Measurements from ENCODE around the gene SCAF1.
A peak's percentile ranks its signal among the peaks of the same experiment; 100 is the strongest.

The SCAF1 gene

DNA sequence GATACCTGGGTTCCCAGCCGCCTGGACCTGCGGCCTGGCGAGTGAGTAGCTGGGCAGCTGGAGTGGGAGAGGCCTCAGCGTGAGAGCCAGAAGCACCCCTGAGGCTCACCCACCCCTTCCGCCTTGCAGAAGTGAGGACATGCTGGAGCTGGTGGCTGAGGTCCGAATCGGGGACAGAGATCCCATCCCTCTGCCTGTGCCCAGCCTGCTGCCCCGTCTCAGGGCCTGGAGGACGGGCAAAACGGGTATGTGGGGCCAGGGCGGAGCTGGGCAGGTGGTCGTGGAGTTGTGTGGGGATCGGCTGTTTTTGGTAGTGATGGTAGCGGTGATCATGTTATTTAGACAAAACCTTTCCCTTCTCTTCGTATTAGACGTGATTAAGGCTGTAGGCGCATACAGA, 4.6 kb downstream of the SCAF1 start:
- DNase-seq (ENCODE audit: low read depth, low spot score), result no peak

DNA sequence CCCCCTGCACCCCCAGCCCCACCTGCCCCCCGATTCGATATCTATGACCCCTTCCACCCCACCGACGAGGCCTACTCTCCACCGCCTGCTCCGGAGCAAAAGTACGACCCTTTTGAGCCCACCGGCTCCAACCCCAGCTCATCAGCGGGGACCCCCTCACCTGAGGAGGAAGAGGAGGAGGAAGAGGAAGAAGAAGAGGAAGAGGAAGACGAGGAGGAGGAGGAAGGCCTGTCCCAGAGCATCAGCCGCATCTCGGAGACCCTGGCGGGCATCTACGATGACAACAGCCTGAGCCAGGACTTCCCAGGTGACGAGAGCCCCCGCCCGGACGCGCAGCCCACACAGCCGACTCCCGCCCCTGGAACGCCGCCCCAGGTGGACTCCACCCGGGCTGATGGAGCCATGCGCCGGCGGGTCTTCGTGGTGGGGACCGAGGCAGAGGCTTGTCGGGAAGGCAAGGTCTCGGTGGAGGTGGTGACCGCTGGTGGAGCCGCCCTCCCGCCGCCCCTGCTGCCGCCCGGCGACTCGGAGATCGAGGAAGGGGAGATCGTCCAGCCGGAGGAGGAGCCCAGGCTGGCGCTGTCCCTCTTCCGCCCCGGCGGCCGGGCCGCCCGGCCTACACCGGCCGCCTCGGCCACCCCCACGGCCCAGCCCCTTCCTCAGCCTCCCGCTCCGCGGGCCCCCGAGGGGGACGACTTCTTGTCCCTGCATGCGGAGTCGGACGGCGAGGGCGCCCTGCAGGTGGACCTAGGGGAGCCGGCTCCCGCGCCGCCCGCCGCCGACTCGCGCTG, 9.2 kb downstream of the SCAF1 start:
- no peak for DNase-seq (ENCODE audit: low read depth, low spot score)

DNA sequence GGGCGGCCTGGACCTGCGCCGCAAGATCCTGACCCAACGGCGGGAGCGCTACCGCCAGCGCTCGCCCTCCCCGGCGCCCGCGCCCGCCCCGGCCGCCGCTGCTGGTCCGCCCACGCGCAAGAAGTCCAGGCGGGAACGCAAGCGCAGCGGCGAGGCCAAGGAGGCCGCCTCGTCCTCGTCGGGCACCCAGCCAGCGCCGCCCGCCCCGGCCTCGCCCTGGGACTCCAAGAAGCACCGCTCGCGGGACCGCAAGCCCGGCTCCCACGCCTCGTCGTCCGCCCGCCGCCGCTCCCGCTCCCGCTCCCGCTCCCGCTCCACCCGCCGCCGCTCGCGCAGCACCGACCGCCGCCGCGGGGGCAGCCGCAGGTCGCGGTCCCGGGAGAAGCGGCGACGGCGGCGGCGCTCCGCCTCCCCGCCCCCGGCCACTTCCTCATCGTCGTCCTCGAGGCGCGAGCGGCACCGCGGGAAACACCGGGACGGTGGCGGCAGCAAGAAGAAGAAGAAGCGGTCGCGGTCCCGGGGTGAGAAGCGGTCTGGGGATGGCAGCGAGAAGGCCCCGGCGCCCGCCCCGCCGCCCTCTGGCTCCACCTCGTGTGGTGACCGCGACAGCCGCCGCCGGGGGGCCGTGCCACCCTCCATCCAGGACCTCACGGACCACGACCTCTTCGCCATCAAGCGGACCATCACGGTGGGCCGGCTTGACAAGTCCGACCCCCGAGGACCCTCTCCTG, 10.0 kb downstream of the SCAF1 start:
- DNase-seq (ENCODE audit: low read depth, low spot score), result no peak

DNA sequence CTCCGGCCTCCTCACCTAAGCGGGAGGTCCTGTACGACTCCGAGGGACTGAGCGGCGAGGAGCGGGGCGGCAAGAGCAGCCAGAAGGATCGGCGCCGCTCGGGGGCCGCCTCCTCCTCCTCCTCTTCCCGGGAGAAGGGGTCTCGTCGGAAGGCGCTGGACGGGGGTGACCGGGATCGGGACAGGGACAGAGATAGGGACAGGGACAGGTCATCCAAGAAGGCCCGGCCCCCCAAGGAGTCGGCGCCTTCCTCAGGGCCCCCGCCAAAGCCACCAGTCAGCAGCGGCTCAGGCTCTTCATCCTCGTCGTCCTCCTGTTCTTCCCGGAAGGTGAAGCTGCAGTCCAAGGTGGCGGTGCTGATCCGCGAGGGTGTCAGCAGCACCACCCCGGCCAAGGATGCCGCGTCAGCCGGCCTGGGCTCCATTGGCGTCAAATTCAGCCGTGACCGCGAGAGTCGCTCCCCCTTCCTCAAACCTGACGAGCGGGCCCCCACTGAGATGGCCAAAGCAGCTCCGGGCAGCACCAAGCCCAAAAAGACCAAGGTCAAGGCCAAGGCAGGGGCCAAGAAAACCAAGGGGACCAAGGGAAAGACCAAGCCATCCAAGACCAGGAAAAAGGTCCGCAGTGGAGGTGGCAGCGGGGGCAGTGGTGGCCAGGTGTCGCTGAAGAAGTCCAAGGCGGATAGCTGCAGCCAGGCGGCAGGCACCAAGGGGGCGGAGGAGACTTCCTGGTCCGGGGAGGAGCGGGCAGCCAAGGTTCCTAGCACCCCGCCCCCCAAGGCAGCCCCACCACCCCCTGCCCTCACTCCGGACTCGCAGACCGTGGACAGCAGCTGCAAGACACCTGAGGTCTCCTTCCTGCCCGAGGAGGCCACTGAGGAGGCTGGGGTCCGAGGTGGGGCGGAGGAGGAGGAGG, 10.8 kb downstream of the SCAF1 start:
- DNase-seq (ENCODE audit: low read depth, low spot score), result no peak

DNA sequence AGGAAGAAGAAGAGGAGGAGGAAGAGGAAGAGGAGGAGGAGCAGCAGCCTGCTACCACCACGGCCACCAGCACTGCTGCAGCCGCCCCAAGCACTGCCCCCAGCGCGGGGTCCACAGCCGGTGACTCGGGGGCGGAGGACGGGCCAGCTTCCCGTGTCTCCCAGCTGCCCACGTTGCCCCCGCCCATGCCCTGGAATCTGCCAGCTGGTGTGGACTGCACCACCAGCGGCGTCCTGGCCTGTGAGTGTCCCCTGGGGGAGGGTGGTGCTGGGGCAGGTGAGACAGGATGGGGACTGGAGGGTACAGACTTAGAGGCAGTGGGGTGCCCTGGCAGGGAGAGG, 11.4 kb downstream of the SCAF1 start:
- DNase-seq (ENCODE audit: low read depth, low spot score), result no peak

DNA sequence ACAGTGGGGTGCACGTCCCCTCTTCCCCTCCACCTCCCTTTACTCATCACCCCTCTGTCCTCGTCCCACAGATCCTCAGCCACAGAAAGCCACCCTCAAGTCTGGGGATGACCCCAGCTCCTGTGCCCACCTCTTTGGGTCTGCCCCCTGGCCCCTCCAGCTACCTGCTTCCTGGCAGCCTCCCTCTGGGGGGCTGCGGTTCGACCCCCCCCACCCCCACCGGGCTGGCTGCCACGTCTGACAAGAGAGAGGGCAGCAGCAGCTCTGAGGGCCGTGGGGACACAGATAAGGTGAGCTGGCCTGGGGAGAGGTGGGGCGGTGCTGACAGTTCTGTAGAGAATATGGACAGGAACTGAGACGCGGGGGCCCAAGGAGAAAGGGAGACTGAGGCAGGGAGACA, 12.6 kb downstream of the SCAF1 start:
- no peak for DNase-seq (ENCODE audit: low read depth, low spot score)

DNA sequence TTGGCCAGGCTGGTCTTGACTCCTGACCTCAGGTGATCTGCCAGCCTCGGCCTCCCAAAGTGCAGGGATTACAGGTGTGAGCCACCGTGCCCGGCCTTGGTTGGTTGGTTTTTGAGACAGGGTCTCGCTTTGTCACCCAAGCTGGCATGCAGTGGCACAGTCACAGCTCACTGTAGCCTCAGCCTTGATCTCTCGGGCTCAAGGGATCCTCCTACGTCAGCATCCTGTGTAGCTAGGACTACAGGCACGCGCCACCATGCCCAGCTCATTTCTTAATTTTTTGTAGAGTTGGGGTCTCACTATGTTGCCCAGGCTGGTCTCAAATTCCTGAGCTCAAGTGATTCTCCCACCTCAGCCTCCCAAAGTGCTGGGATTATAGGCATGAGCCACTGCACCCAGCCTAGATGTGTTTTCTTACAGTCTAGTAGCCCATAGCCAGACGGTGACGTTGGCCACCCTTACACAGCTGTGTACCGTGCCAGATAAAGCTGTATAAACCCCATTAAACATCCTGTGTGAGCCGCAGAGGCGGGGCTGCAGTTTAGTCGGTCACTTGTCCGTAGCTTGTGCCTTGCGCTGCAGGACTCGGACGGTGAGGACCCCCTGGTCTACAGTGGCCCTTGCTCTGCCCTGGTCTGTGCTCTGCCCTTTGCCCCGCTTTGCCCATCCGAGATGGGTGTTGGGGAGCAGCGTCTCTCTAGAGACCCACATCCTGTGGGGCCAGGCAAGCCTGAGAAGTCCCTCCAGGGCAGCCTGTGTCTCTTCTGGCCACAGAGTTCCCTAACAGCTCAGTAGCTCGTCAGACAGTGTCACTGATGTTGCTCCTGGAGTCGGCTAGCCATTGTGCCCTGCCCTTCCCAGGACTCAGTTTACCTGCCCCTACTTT, 13.8 kb downstream of the SCAF1 start:
- DNase-seq (ENCODE audit: low read depth, low spot score), result no peak

DNA sequence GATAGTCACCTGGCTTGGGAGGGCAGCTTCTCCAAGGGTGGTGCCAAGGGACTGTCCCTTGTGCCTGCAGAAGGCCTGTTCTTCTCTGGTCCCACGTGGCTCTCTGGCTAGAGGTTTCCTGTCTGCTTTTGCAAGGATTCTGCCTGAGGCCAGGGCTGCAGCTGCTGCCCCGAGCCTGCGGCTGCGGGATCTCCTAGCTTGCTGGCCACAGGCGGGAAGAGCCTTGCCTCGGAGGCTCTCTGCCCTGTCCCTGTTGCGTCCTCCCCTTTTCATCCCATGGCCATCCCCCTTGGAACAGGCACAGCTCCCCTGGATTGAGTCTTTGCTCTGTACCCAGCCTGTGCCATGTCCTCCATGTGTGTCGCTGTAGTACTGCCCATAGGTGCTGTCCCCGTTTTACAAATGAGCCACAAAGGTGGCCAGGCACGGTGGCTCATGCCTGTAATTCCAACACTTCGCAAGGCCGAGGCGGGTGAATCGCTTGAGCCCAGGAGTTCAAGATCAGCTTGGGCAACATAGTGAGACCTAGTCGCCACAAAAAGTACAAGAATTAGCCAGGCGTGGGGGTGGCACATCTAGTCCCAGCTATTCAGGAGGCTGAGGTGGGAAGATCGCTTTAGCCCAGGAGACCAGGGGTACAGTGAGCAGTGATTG, 14.6 kb downstream of the SCAF1 start:
- DNase-seq (ENCODE audit: low read depth, low spot score), result no peak

DNA sequence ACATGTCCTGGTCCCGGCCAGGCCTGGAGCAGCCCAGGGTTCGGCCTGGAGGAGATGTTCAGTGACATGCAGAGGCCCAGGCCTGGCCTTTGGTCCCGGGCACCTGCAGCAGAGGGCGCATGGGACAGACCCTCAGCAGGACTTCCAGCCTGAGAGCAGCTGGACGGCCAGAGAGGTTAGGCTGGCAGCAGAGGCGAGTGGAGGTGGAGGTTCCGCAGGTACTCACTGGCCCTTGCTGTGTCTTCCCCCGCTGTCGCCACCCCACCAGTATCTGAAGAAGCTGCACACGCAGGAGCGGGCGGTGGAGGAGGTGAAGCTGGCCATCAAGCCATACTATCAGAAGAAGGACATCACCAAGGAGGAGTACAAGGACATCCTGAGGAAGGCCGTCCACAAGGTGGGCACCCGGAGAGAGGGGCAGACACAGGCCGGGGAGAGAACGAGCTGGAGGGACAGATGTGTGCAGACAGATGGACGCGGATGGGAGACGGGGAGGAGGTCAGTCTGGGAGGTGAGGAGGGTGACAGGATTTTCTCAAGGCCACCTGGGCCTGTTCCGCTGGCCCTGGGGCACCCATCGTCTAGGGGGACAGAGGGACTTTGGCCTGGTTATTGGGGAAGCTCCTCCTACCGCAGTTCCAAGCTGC, 15.6 kb downstream of the SCAF1 start:
- no peak for DNase-seq (ENCODE audit: low read depth, low spot score)

DNA sequence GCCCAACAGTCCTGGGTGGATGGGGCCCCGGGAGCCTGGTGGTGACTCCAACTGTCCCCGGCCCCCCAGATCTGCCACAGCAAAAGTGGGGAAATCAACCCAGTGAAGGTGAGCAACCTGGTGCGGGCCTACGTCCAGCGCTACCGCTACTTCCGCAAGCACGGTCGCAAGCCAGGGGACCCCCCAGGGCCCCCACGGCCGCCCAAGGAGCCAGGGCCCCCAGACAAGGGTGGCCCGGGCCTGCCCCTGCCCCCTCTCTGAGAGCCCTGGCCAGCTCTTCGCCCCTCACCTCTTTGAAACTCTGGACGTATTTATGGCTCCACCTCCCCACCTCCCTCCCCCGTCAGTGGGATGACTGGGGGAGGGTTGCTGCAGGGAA, 16.1 kb downstream of the SCAF1 start:
- no peak for DNase-seq (ENCODE audit: low read depth, low spot score)

DNA sequence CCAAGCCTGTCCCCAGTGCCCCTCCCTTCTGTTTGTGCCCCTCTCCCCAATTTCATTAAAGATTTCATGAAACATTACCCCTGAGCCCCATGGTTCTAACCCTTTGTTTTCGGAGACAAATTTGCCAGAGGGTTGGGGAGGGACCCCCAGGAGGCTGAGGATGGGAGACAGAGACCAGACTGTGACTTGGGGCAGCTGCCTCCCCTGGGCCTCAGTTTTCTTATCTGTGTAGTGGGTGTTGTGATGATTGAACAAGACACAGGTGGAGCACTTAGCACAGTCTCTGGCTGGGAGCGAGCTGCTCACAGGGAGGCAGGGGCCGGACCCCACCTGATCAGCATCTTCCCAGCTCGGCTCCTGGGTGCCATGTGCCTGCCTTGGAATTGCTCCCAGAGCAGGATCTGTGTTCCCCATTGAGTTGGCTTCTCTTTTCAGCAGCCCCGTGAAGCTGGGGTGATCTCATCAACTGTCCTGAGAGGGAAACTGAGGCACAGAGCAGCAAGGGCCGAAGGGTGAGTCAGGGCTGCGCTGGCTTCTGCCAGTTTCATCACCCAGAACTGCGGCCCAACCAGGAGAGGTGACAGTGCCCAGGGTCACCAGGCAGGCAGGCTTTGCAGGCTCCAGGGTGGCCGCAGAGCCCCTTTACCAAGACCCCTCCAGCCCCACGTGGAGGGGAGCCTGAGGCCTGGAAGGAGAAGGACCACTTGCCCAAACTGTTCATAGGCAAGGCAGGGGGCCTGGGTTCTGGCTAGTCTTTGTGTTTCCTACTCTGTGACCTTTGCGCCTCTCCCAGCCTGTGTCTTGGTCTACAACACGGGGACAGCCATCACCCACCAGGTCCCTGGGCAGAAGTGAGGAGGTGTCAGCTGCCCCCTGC, 16.8 kb downstream of the SCAF1 start:
- no peak for DNase-seq (ENCODE audit: low read depth, low spot score)

DNA sequence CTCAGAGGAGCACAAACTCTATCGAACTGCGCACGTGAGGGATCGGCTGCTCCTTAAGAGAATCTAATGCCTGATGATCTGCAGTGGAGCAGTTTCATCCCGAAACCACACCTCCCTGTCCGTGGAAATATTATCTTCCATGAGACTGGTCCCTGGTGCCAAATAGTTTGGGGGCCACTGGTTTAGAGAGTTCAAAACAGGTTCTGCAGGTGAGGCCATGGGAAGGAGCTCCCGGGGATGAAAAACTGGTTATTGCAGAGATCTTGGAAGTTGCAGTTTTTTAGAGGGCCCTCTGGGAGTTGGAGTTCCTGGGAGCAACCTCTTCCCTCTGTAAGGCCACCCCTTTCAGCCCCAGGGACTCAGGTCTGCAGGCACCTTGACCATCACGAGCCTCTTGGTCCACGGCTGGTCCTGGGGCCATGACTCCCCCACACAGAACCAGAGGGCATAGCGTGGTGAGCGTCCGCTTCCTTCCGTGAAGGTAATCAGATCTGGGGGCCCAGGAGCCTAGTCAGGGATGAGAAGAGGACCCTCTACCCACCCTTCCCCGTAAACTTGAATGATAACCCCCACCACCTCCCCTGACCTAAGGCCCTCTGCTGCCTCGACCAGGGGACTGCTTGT, 18.4 kb downstream of the SCAF1 start:
- DNase-seq (ENCODE audit: low read depth, low spot score), result no peak

DNA sequence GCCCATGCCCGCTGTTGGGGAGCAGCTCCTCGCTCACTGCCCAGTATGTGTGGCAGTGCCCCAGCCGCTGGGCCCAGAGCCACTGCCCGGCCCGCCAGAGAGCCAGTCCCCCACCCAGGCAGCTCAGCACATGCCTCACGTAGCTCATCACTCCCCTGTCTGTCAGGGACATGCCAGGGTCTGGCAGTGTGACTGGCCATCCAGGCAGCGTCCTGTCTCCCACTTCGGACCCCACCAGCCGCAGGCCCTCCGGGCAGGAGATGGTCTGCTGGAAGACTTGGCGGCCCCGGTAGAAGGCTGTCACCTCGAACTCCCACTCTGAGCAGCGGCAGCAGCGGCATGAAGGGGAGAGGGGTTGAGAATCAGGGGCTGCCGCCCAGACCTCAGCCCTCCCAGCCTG, 20.0 kb downstream of the SCAF1 start:
- DNase-seq (ENCODE audit: low read depth, low spot score), result no peak

DNA sequence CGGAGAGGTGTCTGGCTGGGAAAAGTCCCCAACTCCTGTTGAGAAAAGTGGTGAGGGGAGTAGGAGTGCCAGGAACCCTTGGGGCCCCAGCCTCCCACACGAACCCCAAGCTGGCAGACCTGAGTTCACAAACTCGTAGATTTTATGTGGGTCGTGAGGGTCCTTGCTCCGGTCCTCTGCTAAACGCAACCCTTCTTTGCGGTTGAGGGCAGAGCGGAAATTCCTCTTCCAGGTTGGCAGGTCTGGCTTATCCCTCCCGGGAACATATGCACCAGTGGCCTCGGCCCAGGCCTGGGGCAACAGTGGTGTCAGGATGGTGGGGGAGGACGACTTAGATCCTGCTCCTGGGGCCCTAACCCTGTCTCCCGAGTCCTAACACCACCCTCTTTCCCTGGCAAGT, 21.2 kb downstream of the SCAF1 start:
- no peak for DNase-seq (ENCODE audit: low read depth, low spot score)

DNA sequence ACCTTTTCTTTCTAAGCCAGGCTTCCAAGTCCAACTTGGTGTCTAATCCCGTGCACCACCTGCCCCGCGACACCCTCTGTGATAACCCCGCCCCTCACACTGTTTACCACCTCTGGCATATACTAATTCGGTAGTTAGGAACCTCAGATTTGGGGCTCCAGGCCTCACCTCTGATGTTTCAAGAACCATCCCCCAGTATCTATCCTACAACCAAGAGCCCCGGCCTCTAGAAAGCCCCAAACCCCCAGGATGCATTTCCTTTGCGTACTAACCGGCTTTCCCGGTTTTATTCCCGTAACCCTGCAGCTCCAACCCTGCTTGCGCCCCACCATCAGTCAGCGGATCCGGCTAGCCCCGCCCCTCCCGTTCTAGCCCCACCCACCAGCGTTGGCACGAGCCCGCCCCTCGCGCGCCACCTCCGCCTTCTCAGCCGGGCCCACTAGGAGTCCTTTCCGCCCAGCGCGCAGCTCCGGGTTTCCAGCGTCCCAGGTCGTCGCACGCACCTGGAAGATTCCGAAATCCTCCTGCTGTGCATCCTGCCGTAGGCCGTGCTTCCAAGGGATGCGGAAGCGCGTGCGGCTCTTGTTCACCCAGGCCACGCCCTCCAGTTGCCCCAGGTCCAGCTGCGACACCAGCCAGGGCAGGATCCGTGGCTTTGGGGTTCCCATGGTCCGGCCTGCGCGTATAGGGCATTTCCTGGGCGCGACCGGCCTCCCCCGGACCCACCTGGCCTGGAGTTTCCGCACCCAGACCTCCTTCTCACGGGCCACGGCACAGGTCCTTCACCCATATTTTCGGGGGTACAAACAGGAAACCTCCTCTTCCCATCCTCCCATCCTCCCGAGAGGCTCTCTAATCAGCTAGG, 22.4 kb downstream of the SCAF1 start:
- DNase-seq (ENCODE audit: low read depth, low spot score), result peak; percentile 74

DNA sequence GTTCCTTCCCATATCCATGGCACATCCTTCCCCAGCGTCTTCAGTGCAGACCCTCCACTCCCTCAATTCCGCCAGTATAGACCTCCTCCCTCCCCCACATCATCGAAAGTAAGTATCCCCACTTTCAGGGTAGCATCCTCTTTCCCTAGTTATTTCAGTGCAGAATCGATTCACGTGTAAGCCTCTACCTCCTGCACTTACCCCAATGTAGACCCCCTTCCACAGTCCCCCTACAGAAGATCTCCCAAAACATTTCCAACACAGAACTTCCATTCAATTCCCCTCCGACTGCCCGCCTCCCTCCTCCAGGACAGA, 23.0 kb downstream of the SCAF1 start:
- DNase-seq (ENCODE audit: low read depth, low spot score), result no peak

DNA sequence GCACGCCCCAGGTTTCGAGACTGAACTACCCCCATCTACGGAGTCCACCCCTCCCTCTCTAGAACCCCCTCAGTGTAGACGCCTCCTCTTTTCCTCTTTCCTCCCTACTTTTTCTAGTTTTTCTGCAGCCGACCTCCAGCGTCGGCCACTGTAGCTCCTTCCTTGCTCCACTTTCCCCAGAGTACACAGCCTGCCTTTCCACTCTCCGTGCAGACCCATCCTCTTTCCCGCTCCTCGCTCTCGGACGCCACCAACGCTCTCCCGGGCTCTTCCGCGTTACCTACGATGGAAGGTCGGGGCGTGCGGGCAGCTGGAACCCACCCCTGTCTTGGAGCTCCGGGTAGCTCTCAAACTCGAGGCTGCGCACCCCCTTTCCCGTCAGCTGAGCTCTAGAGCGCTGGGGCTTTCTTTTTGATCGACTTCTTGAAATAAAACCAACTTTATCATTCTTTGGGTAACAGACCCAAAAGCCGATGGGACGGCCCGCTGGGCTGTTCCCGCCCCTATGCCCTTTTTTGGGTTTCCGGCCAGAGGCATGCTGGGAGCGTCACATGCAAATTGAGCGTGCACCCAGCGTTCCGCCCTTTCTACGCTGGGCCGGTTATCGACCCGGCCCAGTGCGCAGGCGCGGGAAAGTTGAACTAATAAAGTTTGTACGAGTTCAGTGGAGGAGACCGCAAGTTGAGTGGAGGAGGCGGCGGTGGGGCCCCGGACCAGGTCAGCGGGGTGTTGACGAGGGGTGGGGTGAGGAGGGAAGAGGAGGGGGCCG, 23.5 kb downstream of the SCAF1 start, which contains the start of the genes BCL2L12 and IRF3:
TSS of gene BCL2L12 (plus strand) at position 583 of the 769 bp plus-strand sequence. CDS start 760 bp downstream, outside the sequence.
TSS of gene IRF3 (minus strand) at position 507 of the 769 bp plus-strand sequence. CDS start 1,019 bp downstream, outside the sequence.
- DNase-seq (ENCODE audit: low read depth, low spot score), result peak; percentile 97
